Heart right ventricle (tissue), 16 donors: ENCODE measurements around the gene ACTR2. TPM values are rescaled to one million over a fixed set of nuclear protein-coding genes. Genes with fewer than 3 reads are reported as not detected.

Experiments
- ATAC-seq, 8 donors: fragments of 200-7000 bp; cut with Tn5 transposase; one replicate each; pipeline ENCODE4 v1.9.1; 2020; ENCODE audit warnings: mild to moderate bottlenecking in 8 of 8, moderate library complexity in 8 of 8, moderate number of reproducible peaks in 1 of 8
- DNase-seq, 2 donors: peaks; one replicate each; pipeline ENCODE4 v3.0.0-alpha.2; 2020
- H3K27ac ChIP-seq, 10 donors: fragments of 200-600 bp; sonication (generic) in 2 of 10; one replicate each; pipeline versions ENCODE4 v1.5.0 to v1.8.0; 2020 to 2022; ENCODE audit warnings: mild to moderate bottlenecking in 3 of 10
- H3K27me3 ChIP-seq, 7 donors: fragments of 200-600 bp; one replicate each; pipeline ENCODE4 v1.8.0; 2021 to 2022; ENCODE audit warnings: mild to moderate bottlenecking in 2 of 7
- H3K36me3 ChIP-seq, 9 donors: fragments of 200-600 bp; sonication (generic) in 1 of 9; one replicate each; pipeline versions ENCODE4 v1.5.0 to v1.8.0; 2020 to 2022; ENCODE audit warnings: mild to moderate bottlenecking in 2 of 9
- H3K4me1 ChIP-seq, 9 donors: fragments of 200-600 bp; sonication (generic) in 1 of 9; one replicate each; pipeline versions ENCODE4 v1.5.0 to v1.8.0; 2020 to 2022; ENCODE audit warnings: mild to moderate bottlenecking in 4 of 9
- H3K4me3 ChIP-seq, 10 donors: fragments of 200-600 bp; sonication (generic) in 2 of 10; one replicate each; pipeline versions ENCODE4 v1.5.0 to v1.8.0; 2020 to 2022; ENCODE audit warnings: mild to moderate bottlenecking in 7 of 10, moderate library complexity in 2 of 10
- H3K9me3 ChIP-seq, 11 donors: fragments of 200-600 bp in 10 of 11; sonication (generic) in 2 of 11; one replicate each; pipeline versions ENCODE4 v1.5.0 to v1.8.0; 2013 to 2022; ENCODE audit warnings: mild to moderate bottlenecking in 2 of 11, control low read depth in 1 of 11, moderate library complexity in 1 of 11
- whole genome bisulfite sequencing, 2 donors: extraction: QIAGEN DNeasy Blood & Tissue Kit; methylation state at CpG; one replicate each; pipeline ENCODE4 v1.1.7; 2013; ENCODE audit warnings: inconsistent platforms in 1 of 2; 5-methylcytosine and 5-hydroxymethylcytosine counted together
- intact Hi-C, 10 donors: fragments of 100-400 bp; cut with DNase I; formaldehyde crosslinking; loops; one replicate each; pipeline versions ENCODE4 v1.11.1 to v1.14.2; 2022
- polyA plus RNA-seq, 2 donors: library from polyadenylated mRNA; stranded (reverse); fragments of 200-250 nt; gene quantifications; one replicate each; pipeline ENCODE4 v1.2.3, GENCODE V29; 2013
- total RNA-seq, 10 donors: library from RNA; stranded (reverse); fragmentation: NEBNext Ultra II Directional in 3 of 10; extraction: Animal tissue kit (Norgen Biotek cat#: 25700) in 3 of 10; gene quantifications; one replicate each; pipeline versions ENCODE4 v1.2.1 to v1.2.4, GENCODE V29; 2021 to 2023
- TF ChIP-seq, protein P1 (sequence below), 9 donors: fragments of 200-600 bp; sonication (generic) in 2 of 9; IDR thresholded peaks; one replicate each; pipeline versions ENCODE4 v1.5.0 to v1.8.0; 2021 to 2022; ENCODE audit warnings: antibody characterized with exemption in 9 of 9, mild to moderate bottlenecking in 5 of 9, moderate library complexity in 1 of 9
- donor health status: Arrhythmogenic right ventricular cardiomyopathy.
- donor health status: ischemic (EF 13 %, LVEDD 7.1; RV severe dilation, severe dysfunction).
- donor health status: healthy with polysubstance abuse.
- donor health status: DM: no; HTN: yes; CAD: no.
- donor health status: DM: no; HTN: no; CAD: no.
- donor health status: ischemic (EF 25% LVEDD 6.9; RV normal size, moderate dysfunction).
- donor health status: ischemic (EF 25% LVEDD 5.7; RV mildly dilated, moderate dysfunction).
- donor health status: healthy.
- donor health status: DM: yes; HTN: yes; CAD: no.
- donor health status: Ischemic cardiomyopathy.
- donor health status: ischemic (EF 35%, LVEDD 5.7; RV mildly dilated, moderate dysfunction).
- donor health status: nonischemic (EF 11% LVEDD 7.7; RV severe dilation, severe dysfunction).
- donor health status: DM: yes; HTN: yes; CAD: no.
- donor health status: PGD.
- donor health status: ischemic (EF 29% LVEDD 5.4; RV normal size, mild dysfunction).
- donor health status: nonischemic (EF 23%, LVEDD 6.1; RV moderate dilation, normal function).

Gene ACTR2
- total and polyA plus RNA-seq, 12 donors: 34.1 to 164 (median 105) TPM

DNA sequence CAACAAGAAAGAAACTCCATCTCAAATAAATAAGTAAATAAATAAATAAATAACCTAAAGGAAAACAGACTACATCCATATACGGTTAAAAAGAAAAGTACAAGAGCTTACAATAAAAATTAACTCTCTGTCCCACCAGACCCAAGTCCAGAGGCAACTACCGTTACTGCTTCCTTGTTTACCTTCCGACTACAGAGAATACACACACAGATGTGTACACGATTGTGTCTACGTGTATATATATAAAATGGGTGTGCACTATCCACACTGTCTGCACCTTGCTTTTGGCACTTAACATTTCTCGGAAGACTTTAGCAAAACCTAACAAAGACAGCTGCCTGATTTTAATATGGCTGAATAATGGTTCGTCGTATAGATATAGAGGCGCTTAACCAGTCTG lies 69.9 kb downstream of the ACTR2 start:
- DNase-seq (no peak), ATAC-seq (no peak)
- no peaks in the 10 kb centered on the region for H3K9me3 ChIP-seq
- intact Hi-C loops: no loop called here
- H3K4me1 ChIP-seq: peaks cover 15 to 53% (median 37%) of the 10 kb centered on the region in 9 donors
- H3K4me3 ChIP-seq: no peak overlapping the region
- TF ChIP-seq, protein P1, sequence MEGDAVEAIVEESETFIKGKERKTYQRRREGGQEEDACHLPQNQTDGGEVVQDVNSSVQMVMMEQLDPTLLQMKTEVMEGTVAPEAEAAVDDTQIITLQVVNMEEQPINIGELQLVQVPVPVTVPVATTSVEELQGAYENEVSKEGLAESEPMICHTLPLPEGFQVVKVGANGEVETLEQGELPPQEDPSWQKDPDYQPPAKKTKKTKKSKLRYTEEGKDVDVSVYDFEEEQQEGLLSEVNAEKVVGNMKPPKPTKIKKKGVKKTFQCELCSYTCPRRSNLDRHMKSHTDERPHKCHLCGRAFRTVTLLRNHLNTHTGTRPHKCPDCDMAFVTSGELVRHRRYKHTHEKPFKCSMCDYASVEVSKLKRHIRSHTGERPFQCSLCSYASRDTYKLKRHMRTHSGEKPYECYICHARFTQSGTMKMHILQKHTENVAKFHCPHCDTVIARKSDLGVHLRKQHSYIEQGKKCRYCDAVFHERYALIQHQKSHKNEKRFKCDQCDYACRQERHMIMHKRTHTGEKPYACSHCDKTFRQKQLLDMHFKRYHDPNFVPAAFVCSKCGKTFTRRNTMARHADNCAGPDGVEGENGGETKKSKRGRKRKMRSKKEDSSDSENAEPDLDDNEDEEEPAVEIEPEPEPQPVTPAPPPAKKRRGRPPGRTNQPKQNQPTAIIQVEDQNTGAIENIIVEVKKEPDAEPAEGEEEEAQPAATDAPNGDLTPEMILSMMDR (IDR thresholded peaks at IDR 0.05): no peak
- WGBS, 2 donors: 96% methylated on average over 9 of the region's 9 CpGs
- H3K36me3 ChIP-seq: no peaks in the 10 kb centered on the region
- no peak overlapping the region for H3K27ac ChIP-seq
- H3K27me3 ChIP-seq: peaks cover 0 to 2% (median 0%) of the 10 kb centered on the region in 7 donors

DNA sequence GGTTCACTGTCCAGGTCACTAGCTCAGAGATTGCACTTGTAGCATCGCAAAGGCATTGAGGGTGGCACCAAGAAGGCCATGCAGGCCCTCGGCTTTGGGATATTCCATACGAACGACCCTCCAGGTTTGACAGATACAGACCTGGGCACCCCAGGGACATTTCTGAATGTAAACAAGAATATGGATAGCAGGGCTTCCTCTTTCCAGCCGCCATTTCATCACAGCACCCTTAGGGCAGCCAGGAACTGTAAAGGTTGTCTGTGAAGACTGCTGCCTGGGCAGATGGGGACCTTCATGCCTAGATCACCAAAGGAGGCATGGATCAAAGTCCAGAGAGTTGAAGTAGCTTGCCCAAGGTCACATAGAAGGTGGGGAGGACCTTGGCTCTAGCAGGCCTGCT lies 70.5 kb downstream of the ACTR2 start:
- Histone ChIP-seq H3K27me3 (peaks cover 0 to 2% (median 0%) of the 10 kb centered on the region in 7 donors), H3K9me3 (no peaks in the 10 kb centered on the region), H3K36me3 (no peaks in the 10 kb centered on the region), H3K4me1 (peaks cover 15 to 52% (median 37%) of the 10 kb centered on the region in 9 donors), H3K27ac (no peak overlapping the region), H3K4me3 (no peak overlapping the region)
- intact Hi-C loops: no loop called here
- TF ChIP-seq, protein P1 (IDR thresholded peaks at IDR 0.05): no peak
- WGBS, 2 donors: 90 to 91% methylated on average over 5 of the region's 5 CpGs
- ATAC-seq (no peak), DNase-seq (no peak)

DNA sequence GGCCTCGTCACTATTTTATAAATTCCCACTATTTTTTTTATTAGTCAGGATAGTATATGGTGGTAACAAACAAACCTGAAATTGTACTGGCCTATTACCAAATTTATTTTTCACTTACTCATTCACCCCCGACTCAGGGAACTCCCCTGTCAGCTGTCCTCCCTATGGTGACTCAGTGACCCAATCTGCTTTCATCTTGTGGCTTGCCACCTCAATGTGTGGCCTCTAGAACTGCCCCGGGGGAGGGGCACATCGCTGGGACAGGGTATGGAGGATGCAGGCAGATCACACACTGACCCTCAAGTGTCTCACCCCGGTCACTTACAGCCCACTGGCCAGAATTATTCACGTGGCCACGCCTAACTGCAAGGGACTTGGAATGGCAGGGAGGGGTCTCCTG lies 71.6 kb downstream of the ACTR2 start:
- DNase-seq (no peak), ATAC-seq (no peak)
- Histone ChIP-seq H3K9me3 (no peaks in the 10 kb centered on the region), H3K36me3 (no peaks in the 10 kb centered on the region), H3K27me3 (peaks cover 0 to 2% (median 0%) of the 10 kb centered on the region in 7 donors), H3K4me1 (peaks cover 15 to 48% (median 35%) of the 10 kb centered on the region in 9 donors), H3K27ac (peak overlapping the region in 5 of 10 donors; percentile 58 to 66 (median 61)), H3K4me3 (no peak overlapping the region)
- WGBS, 2 donors: 85% methylated on average over 7 of the region's 7 CpGs
- intact Hi-C loops: no loop called here
- TF ChIP-seq, protein P1 (IDR thresholded peaks at IDR 0.05): no peak

DNA sequence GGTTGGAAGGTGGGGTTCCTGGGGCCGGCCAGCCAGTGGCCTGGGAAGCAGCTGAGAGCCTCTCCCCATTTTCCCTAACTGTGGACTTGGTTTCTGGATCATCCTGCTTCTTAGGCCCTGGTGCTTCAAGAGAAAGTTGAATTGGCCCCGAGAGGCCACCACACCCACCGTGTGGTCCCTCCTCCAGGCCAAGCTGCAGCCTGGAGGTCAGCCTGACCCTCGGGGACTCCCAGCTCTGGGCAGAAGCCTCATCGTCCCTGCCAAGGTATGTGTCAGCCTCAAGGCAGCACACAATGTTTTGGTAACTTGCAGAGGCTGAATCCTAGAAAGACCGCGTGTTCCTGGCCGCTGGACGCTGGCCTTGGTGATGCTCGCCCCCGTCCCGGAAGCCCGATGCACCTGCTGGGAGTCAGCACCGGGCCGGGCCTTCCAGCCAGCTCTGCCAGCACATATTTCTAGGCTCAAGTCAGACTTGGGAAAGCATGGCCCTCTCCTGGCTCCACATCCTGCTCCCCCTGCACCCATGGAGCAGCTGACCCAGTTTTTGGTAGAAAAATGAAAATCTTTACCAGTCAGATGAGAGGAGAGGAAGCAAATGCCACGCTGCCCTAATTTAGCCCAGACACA lies 72.6 kb downstream of the ACTR2 start:
- H3K4me3 ChIP-seq: peak overlapping the region in 2 of 10 donors; percentile 7 to 13

More for the DNA sequence above, 72.6 kb downstream of the ACTR2 start:
- intact Hi-C loops: loop anchor here in 1 of 10 donors (10.0 kb wide), 1 partner anchor 135 kb away; the partner anchor contains the start of gene SPRED2
- Histone ChIP-seq H3K9me3 (no peaks in the 10 kb centered on the region), H3K27ac (peak overlapping the region; percentile 5 to 66 (median 58)), H3K27me3 (peaks cover 0 to 2% (median 0%) of the 10 kb centered on the region in 7 donors), H3K4me1 (peaks cover 15 to 40% (median 35%) of the 10 kb centered on the region in 9 donors), H3K36me3 (no peaks in the 10 kb centered on the region)
- ATAC-seq: peak; percentile 88 to 96 (median 92)
- TF ChIP-seq, protein P1 (IDR thresholded peaks at IDR 0.05): no peak
- peak; percentile 72 to 80 for DNase-seq
- WGBS, 2 donors: 30 to 50% methylated on average over 16 of the region's 16 CpGs
